Measurements from ENCODE around the gene KCTD17. TPM values are rescaled to one million over a fixed set of nuclear protein-coding genes. Genes with fewer than 3 reads are reported as not detected.
"Not testable (repeated sequence)": the region's sequence is repeated elsewhere in the genome, so short reads cannot be mapped to it uniquely, and the experiment has no call there.

KCTD17 gene
- total RNA-seq, 1 donor from 2014 or later, result 17.5 TPM

DNA sequence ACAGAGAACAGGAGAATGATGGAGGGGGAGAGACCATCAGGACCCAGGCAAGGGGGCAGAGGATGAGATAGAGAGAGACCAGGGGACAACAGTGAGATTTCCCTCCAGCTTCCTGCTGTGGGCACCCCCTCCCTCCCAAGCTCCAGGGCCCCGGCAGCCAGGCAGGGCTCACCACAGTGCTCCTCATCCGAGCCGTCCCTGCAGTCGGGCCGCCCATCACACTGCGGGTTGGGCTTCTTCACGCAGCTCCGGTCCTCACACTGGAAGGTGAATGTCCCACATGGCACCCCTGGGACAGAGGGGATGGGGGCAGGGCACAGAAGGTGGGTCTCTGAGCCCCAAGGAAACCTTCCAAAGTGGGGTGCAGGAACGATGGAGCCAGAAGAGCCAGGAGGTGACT, 19.2 kb downstream of the KCTD17 start:
- TF ChIP-seq EZH2 (IDR thresholded peaks at IDR 0.05) (no peak), EZH2phosphoT487 (IDR thresholded peaks at IDR 0.05) (no peak), CTCF (IDR thresholded peaks at IDR 0.05) (no peak)
- H3K27me3 Mint-ChIP-seq (ENCODE audit: insufficient read depth, low read depth), result peaks cover 23% of the 10 kb centered on the region
- Histone ChIP-seq H3K4me3 (no peak overlapping the region), H3F3A (ENCODE audit: low read depth) (no peaks in the 10 kb centered on the region), H3K27me3 (peaks cover 86% of the 10 kb centered on the region), H3K79me2 (ENCODE audit: low read depth) (no peaks in the 10 kb centered on the region), H3K9ac (no peak overlapping the region), H3K4me1 (no peaks in the 10 kb centered on the region), H2AFZ (replicated peaks) (no peak overlapping the region), H4K20me1 (ENCODE audit: low read depth) (peaks cover 3% of the 10 kb centered on the region), H3K9me3 (ENCODE audit: low read depth) (no peaks in the 10 kb centered on the region), H3K4me2 (no peak overlapping the region), H3K36me3 (no peaks in the 10 kb centered on the region), H3K27ac (no peak overlapping the region)
- H3K27ac Mint-ChIP-seq, result no peak overlapping the region
- DNase-seq (ENCODE audit: low spot score), result no peak
- no peaks in the 10 kb centered on the region for H3K36me3 Mint-ChIP-seq
- H3K4me3 Mint-ChIP-seq, result no peak overlapping the region
- no peaks in the 10 kb centered on the region for H3K9me3 Mint-ChIP-seq
- no peaks in the 10 kb centered on the region for H3K4me1 Mint-ChIP-seq

- H3K9me3 ChIP-seq (ENCODE audit: low read depth); H3F3A ChIP-seq (ENCODE audit: low read depth); H3K4me3 ChIP-seq; H4K20me1 ChIP-seq (ENCODE audit: low read depth); H3K27ac ChIP-seq; H2AFZ ChIP-seq (replicated peaks); H3K9me3 Mint-ChIP-seq; H3K4me1 ChIP-seq; H3K79me2 ChIP-seq (ENCODE audit: low read depth); H3K9ac ChIP-seq; H3K4me3 Mint-ChIP-seq; H3K4me1 Mint-ChIP-seq; H3K4me2 ChIP-seq; DNase-seq (ENCODE audit: low spot score); H3K36me3 Mint-ChIP-seq; H3K27ac Mint-ChIP-seq; H3K36me3 ChIP-seq: not testable (repeated sequence)
- H3K27me3 ChIP-seq, result peaks cover 91% of the 10 kb centered on the region
- peaks cover 27% of the 10 kb centered on the region for H3K27me3 Mint-ChIP-seq (ENCODE audit: insufficient read depth, low read depth)
Observed at GRCh38 chr22:37071850-37072592, 20.5 kb downstream of the KCTD17 start.

GRCh38 chr22:37072673-37073072, 21.1 kb downstream of the KCTD17 start:
- Mint-ChIP-seq H3K27ac (no peak overlapping the region), H3K4me3 (no peak overlapping the region), H3K27me3 (ENCODE audit: insufficient read depth, low read depth) (peaks cover 31% of the 10 kb centered on the region), H3K9me3 (no peaks in the 10 kb centered on the region), H3K4me1 (no peaks in the 10 kb centered on the region), H3K36me3 (no peaks in the 10 kb centered on the region)
- Histone ChIP-seq H3F3A (ENCODE audit: low read depth) (no peaks in the 10 kb centered on the region), H3K9me3 (ENCODE audit: low read depth) (no peaks in the 10 kb centered on the region), H3K27ac (no peak overlapping the region), H3K27me3 (peaks cover 92% of the 10 kb centered on the region), H2AFZ (replicated peaks) (no peak overlapping the region), H4K20me1 (ENCODE audit: low read depth) (peaks cover 3% of the 10 kb centered on the region), H3K4me3 (no peak overlapping the region), H3K4me2 (no peak overlapping the region), H3K36me3 (no peaks in the 10 kb centered on the region), H3K4me1 (no peaks in the 10 kb centered on the region), H3K79me2 (ENCODE audit: low read depth) (no peaks in the 10 kb centered on the region), H3K9ac (no peak overlapping the region)
- TF ChIP-seq CTCF (IDR thresholded peaks at IDR 0.05), result no peak
- no peak for DNase-seq (ENCODE audit: low spot score)

GRCh38 chr22:37074537-37074936, 23.0 kb downstream of the KCTD17 start:
- Mint-ChIP-seq H3K4me1 (peaks cover 3% of the 10 kb centered on the region), H3K36me3 (no peaks in the 10 kb centered on the region), H3K9me3 (no peaks in the 10 kb centered on the region), H3K27ac (no peak overlapping the region), H3K4me3 (no peak overlapping the region), H3K27me3 (ENCODE audit: insufficient read depth, low read depth) (peaks cover 27% of the 10 kb centered on the region)
- Histone ChIP-seq H3K9me3 (ENCODE audit: low read depth) (no peaks in the 10 kb centered on the region), H2AFZ (replicated peaks) (no peak overlapping the region), H3K4me2 (no peak overlapping the region), H3K27me3 (peaks cover 79% of the 10 kb centered on the region), H3K36me3 (no peaks in the 10 kb centered on the region), H3K4me1 (no peaks in the 10 kb centered on the region), H3K79me2 (ENCODE audit: low read depth) (no peaks in the 10 kb centered on the region), H3K4me3 (no peak overlapping the region), H3K27ac (no peak overlapping the region), H3F3A (ENCODE audit: low read depth) (no peaks in the 10 kb centered on the region), H4K20me1 (ENCODE audit: low read depth) (no peaks in the 10 kb centered on the region), H3K9ac (no peak overlapping the region)
- no peak for DNase-seq (ENCODE audit: low spot score)
- TF ChIP-seq CTCF (IDR thresholded peaks at IDR 0.05) (no peak), EZH2 (IDR thresholded peaks at IDR 0.05) (no peak), EZH2phosphoT487 (IDR thresholded peaks at IDR 0.05) (no peak)
